Cortex of kidney (tissue), 1 donor: ENCODE measurements around the gene SPATA46.
"Not testable (repeated sequence)": the region's sequence is repeated elsewhere in the genome, so short reads cannot be mapped to it uniquely, and the experiment has no call there.

Source experiments
- DNase-seq: peaks from one replicate; lab custom pipeline; 2025; lab: John Stamatoyannopoulos, UW

The SPATA46 gene

DNA sequence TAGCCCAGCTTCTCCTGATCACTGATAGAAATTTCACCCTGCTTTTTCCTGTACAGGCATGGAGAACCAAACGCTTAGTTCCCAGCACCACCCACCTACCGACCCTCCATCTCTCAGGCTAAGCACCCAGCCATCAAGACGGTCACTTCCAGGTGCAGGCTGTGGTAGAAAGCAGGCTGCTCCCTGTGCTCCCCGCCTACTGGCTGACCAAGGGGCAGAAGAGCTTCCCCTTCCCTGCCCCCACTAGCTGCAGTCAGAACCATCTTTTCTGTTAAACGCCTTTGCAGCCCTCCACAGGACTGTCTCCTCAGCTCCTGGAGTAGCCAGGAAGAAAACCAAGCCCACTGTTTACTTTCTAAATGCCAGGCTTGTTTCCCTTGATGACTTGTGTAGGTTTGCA, 23.0 kb downstream of the SPATA46 start:
- DNase-seq, result no peak

DNA sequence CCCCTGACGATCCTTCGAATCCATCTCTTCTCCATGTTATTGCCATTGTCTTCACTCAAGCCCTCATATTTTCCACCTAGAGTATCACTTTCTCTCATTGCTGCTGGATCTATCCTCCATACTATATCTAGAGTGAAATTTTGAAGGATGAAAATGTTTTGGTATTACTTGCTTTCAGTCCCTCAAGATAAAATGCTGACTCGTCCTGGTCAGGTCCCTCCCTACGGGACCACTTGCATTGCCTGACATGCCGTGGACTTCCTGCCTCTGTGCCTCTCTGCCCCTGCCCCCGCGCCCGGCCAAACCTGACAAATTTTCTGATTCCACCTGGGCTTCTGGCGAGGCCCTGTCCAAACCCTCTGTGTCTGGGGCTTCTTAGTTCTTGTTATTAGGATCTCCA, 23.6 kb downstream of the SPATA46 start:
- no peak for DNase-seq

DNA sequence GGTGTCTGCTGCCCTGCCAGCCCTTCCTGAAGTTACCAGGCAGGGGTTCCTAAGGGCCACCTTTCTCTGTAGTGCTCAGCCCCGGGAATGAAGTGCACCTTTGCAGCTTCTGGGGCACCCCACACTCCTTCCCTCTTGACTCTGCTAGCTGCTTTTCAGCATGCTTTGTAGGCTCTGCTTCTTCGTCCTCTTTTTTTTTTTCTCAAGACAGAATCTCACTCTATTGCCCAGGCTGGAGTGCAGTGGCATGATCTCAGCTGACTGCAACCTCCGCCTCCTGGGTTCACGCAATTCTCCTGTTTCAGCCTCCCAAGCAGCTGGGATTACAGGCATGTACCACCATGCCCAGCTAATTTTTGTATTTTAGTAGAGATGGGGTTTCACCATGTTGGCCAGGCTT, 24.8 kb downstream of the SPATA46 start:
- DNase-seq, result not testable (repeated sequence)

DNA sequence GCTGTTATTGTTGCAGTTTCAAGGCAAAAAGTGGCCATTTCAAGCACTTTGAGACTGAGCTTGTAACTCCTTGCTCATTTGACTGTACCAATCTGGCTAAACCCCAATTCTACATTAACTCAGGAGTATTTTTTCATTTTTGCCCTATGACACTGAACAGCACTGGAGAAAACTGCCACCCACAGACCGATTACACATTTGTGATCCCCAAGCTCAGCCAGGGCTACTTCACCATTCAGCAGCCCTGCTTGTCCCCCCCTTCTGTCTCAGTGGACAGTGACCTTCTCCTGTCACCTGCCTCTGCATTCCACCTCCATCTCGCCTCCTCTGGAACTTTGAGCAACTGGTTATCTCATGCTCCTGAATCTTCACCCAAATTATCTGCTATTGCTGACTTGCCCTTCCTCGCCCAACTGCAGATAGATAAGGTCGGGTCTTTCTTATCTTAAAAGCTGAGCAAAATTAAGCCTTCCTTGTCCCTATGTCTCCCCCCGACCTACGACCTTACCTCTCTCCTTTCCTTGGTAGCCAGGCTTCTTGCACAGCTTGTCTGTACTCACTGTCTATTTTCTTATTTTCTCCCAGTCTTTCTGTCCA, 25.3 kb downstream of the SPATA46 start:
- DNase-seq, result no peak

DNA sequence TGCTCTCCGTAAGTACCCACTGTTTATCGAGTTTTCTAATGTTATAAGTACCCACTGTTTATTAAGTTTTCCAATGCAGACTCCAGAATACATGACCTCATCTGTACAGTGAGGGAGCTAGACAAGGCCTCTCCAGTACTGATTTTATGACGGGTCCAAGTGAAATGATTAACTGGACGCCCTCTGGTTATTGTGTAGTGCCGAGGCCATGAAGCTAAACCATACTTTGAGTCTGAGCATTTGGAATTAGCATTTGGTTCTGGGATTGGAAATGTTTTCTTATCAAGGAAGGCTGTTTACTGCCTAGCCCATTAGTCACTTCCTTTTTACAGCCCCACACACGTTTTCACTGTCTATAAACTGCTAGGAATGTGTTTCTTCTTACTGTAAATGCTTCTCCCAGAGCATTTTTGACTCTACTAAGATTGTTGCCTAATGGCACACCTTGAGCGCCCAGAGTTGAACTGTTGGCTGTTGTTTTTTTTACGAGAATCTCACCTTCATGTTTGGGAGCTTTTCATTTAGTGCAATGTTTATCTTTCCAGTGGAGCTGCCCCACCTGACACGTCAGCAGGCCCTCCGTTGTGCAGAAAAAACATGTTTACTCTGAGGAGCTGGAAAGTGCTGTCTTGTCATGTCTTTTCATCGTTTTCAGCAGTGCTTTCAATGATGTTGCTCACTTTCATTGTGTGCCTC, 26.9 kb downstream of the SPATA46 start:
- no peak for DNase-seq

DNA sequence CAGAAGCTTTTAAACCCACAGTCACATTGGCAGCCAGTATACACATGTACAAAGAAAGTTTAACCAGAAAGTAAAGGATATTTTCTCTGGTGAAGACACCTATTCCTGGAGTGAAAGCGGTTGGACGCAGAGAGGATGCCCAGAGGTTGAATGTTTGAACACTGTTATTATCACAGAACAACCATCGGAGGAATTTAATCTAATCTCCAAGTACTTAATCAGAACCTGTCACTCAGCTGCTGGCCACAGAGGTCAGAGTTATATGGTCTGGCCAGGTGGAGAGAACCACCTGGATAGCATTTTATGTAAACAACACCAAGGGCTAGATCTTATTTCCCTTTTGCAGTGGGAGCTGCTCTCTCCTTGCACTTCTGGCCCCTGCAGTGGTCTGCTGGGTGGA, 29.4 kb downstream of the SPATA46 start:
- DNase-seq, result no peak

DNA sequence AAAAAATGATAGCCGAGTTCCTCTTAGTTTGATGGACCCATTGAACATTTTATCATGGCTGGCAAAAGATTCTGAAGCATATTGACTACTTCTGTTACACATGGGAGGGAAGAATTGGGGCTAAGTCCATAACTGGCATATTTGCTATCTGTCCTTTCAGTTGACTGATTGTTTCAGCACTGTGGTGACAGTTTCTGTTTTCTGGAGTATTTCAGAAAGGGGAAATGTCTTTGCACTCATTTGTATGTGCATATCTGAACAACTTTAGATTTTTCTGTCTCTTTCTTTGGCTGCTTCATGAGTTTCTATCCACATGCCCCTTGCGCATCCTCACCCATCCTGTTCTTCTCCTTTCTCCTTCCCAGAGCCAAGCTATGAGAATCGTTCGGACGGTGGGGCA, 33.2 kb downstream of the SPATA46 start:
- no peak for DNase-seq

DNA sequence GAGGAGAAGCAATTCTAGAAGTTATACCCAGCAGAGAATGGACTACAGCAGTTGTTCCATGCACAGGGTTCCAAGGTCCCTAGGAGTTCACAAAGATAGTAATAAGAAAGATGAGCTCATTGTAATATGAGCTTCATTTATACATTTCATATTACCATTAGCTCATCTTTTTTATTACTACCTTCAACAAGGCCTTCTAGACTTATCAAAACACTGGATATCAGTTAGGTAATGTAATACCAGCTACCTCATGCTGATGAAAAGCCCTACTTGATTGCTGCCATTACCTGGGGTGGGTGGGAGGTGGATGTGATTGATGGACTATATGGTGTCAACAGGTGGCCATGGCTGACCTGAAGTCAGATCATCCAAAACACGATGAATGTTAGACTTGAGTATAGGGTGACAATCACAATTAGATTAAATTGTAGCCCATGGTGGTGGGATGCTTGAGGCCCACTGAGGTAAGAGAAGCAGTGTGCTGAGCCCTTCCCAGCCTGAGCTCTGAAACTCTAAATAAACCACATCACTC, 34.1 kb downstream of the SPATA46 start:
- DNase-seq, result no peak

DNA sequence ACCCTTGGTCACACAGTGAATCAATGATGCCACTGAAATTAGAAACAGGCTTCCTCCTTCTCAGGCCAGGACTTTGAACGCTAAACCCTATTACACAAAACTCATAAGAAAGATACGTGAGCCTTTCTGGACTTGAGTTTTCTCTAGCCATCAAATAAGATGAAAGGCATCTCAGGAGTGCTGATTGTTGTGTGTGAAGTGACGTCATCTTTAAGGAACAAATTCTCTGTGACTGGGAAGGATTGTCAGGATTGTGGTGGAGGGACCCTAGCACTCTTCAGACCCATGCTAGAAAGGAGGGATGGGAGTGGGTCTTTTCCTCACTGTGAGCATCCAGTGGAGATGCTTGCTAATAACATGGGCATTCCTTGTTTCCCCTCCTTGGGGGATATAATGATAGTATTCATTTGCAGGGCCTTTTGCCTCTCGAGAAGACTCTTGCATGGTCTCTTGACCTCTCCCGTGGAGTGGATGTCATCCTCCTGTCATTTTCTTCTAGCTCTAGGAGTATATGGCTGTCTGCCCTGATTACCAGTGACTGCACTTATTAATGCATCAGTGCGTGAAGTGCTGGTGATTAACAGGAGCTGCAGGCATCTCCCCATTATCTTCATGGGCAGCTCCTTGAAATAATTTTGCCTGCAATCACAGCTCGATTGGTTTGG, 39.9 kb downstream of the SPATA46 start:
- DNase-seq, result no peak

DNA sequence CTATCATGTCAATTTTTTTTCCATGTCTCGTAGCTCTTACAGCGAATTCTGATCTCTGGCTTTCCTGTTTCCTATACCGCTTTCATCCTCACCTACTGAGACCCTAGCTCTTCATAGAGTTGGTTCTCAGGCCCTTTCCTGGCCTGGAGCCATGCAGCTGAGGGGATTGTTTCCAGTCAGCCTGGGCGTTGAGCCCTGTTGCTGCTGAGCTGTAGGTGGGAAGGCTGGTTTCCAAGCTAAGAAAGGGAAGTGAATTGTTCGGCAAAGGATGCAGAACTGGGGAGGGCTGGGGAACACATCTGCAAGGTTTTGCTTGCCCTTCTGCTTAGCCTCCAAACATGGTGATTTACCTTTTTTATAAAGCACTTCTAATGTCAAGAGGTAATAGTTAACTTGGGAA, 41.5 kb downstream of the SPATA46 start:
- DNase-seq, result no peak

DNA sequence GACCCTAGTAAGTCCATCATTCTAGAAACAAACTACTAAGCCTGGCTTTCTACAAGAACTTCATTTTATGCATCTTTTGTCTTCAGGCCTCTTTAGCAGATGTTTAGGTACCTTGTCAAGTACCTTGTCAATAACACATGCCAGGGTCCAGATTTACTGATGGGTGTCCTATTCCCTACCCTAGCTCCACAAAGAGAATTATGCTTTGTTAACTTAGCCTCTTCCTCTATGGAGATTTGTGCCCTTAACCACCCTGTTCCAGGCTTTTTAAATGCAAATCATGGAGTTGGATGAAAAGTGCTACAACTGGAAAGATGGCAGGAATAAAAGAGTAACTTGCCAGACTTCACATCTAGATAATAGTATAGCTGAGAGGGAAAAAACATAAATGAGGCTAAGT, 42.7 kb downstream of the SPATA46 start:
- DNase-seq, result no peak

DNA sequence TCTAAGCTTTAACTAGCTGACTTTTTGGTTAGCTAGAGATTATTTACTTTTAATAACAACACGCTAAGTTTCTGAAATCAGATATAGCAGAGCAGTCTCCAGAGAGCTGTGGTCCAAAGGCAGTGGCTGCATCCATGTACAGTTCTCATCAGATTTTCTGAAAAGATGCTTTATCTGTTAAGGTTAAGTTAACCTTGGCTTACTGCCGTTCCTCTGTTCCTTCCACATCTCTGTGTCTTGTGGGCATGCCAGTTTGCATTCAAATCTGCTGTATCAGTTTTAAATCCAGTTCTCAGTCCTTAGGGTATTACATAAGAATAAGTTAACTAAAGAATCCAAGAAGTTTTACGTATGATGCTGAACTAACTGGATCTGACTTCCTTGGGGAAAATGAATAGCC, 46.8 kb downstream of the SPATA46 start:
- no peak for DNase-seq

DNA sequence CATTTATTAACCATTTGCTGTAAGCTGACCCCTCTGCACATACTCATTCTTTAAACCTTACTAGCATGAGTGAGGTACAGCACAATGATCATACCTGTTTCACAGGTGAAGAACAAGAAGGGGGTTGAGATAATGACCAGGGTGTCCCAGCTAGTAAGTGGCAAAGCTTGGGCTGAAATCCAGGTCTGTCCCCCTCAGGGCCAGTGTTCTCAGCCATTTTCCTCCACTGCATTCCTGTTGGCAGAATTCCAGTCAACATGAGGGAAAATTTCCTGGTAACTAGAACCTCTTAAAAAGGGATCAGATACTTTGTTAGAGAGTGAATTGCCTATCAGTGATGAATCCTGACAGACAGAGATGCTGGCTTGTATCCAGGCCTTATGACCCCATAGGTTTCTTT, 48.1 kb downstream of the SPATA46 start:
- no peak for DNase-seq

DNA sequence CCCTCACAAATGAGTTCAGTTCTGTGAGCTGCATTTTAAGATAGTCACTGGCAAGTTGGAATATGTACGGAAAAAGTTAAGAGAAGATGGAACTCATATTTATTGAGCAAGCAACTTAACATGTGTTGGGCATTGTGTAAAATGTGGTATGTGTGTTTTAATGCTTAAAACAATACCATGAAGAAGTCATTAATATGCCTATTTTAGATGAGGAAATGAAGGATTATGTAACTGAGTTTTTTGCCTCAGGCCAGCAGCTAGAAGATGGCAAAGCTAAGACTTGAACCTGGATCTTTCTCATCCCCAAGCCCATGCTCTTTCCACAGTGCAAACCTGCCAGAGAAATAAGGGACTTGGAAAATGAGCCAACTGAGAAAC, 48.9 kb downstream of the SPATA46 start:
- DNase-seq, result no peak

DNA sequence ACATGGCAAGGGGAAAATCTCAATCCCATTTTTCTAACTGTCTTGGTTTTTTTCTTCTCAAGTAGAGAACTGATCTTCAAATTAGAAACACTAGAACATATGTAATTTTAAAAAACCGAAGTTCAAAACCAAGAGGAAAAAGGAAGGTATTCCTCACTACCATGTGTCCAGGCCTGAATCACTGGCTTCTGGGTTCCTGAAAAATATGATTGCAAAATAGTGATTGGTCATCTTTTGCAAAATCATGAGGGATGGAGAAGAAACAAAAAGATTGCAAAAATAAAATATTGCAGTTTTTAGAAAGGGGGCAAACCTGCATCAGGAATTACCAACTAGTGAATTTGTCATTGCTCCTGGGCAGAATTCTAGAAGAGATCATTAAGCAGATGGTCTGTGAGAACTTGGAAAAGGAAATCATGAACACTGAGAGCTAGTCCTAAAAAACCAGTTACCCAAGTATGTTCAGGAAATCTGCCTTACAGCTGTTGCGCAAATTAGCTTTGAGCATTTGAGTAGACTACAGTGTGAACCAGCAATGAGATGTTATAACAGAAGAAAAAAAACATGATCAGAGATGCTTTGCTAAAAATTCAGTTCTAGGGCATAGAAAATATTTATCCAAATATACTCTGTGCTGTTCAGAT, 49.4 kb downstream of the SPATA46 start:
- no peak for DNase-seq

DNA sequence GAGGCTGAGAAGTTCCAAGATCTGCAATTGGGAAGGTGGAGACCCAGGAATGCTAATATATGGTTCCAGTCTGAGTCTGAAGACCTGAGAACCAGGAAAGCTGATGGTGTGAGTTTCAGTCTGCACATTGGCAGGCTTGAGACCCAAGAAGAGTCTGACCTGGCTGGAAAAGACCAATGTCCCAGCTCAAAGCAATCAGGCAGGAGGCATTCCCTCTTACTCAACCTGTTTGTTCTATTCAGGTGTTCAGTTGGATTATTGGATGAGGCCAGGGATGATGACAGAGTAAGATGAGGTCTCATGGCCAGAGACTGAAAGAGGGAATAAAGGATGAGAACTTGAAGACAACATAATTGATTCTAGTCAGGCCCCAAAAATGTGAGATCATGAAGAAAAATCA, 50.1 kb downstream of the SPATA46 start:
- DNase-seq, result no peak

DNA sequence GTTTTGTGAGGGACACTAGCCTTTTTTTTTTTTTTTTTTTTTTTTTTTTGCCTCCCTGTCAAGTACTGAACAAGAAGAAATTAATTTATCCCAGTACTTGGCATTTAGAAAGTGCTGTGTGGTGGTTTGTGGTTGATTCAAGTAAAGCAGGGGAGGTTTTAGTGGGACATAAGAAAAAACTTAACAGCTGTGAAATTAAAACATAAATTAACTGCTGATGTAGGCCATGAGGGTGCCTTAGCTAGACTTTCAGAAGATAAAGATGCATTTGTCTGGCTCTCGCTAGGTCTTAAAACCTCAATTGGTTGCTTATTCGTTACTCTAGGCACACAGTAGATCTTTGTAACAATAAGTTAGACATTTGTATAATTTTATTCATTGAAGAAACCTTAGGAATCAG, 52.3 kb downstream of the SPATA46 start:
- DNase-seq, result no peak
